GM18519 (cell line): ENCODE measurements around the gene SNX6.
"Not testable (repeated sequence)": the region's sequence is repeated elsewhere in the genome, so short reads cannot be mapped to it uniquely, and the experiment has no call there.

ENCODE experiments used
- ATAC-seq: cut with Tn5 transposase; IDR thresholded peaks from one replicate; pipeline ENCODE4 v1.9.1; 2021; ENCODE audit warnings: mild to moderate bottlenecking, moderate library complexity; ENCODE audit not compliant: unreplicated experiment, low FRiP score

The SNX6 gene

GRCh38 chr14:34527591-34527990, 102.4 kb downstream of the SNX6 start:
- no peak for ATAC-seq

GRCh38 chr14:34524216-34524615, 105.7 kb downstream of the SNX6 start:
- ATAC-seq, result not testable (repeated sequence)

- ATAC-seq, result no peak
Observed at GRCh38 chr14:34522496-34522895, 107.5 kb downstream of the SNX6 start.

GRCh38 chr14:34521071-34521470, 108.9 kb downstream of the SNX6 start:
- not testable (repeated sequence) for ATAC-seq

GRCh38 chr14:34520304-34520970, 109.5 kb downstream of the SNX6 start:
- not testable (repeated sequence) for ATAC-seq
